ENCODE results near the gene ALS2CL. TPM values are rescaled to one million over a fixed set of nuclear protein-coding genes. Genes with fewer than 3 reads are reported as not detected.

The ALS2CL gene
- total RNA-seq, 1 donor from 2014 or later = 37.0 TPM

- no peak for DNase-seq
- ATAC-seq (ENCODE audit: poor library complexity) = no peak
- intact Hi-C loops (cut with DNase I) = no loop called here
Observed at GRCh38 chr3:46685446-46685845, 8.0 kb downstream of the ALS2CL start.

- DNase-seq (no peak), ATAC-seq (ENCODE audit: poor library complexity) (no peak)
- intact Hi-C loops (cut with DNase I) = no loop called here
Observed at GRCh38 chr3:46684891-46685290, 8.6 kb downstream of the ALS2CL start.

DNA sequence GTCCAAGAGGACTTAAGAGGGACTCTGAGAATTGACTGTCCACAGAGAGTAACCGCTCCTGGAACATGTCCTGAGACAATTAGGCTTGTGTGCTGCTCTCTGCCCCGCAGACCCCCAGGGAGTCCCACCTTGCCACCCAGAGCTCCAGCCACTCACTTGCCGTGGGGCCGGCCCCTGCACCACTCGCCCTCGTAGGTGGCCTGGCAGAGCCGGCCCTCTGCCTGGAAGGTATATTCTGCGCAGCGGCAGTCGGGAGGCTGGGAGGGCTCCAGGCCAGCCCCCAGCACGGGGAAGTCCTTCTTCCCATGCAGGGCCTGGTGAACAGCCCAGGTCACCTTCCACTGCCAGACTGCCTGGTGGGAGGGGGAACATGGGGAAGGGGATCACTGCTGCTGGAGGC, 10.5 kb downstream of the ALS2CL start:
- ATAC-seq (ENCODE audit: poor library complexity) = no peak
- intact Hi-C loops (cut with DNase I) = no loop called here
- DNase-seq = no peak

DNA sequence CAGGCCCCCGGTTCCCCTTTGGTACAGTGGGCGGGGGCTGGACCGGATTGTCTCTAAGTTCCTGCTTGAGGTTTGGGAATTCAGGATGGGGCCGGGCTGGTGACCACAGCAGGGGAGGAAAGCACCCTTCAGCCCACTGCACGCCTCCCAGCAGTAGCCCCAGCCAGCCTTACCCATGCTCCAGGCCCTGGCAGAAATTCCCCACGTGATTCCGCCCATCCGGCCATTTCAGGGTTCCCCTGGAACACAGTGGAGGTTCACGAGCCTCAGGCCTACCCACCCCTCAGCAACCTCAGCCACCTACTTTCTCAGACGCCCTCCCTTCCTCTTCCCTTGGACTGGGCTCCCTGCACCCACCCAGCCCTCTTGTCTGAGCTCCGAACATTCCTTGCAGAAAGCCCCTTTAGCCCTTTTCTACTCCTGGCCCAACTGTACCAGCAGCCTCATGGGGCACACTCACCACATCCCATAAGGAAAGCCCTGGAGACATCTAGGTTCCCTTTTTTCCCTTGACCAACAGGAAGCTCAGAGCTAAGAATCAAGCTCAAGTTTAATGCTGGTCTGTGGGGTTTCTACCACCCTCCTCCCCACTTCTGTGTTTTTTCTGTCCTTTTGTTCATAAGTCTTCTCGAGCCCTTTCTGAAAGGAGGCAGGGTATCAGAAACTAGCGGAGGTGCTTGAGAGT, 11.5 kb downstream of the ALS2CL start:
- intact Hi-C loops (cut with DNase I) = no loop called here
- ATAC-seq (ENCODE audit: poor library complexity) = no peak
- DNase-seq = no peak

- DNase-seq = no peak
- no peak for ATAC-seq (ENCODE audit: poor library complexity)
- intact Hi-C loops (cut with DNase I) = no loop called here
Observed at GRCh38 chr3:46681387-46681786, 12.1 kb downstream of the ALS2CL start.

- intact Hi-C loops (cut with DNase I) = no loop called here
- ATAC-seq (ENCODE audit: poor library complexity) (peak; percentile 42), DNase-seq (no peak)
Observed at GRCh38 chr3:46680298-46680826, 13.1 kb downstream of the ALS2CL start.

DNA sequence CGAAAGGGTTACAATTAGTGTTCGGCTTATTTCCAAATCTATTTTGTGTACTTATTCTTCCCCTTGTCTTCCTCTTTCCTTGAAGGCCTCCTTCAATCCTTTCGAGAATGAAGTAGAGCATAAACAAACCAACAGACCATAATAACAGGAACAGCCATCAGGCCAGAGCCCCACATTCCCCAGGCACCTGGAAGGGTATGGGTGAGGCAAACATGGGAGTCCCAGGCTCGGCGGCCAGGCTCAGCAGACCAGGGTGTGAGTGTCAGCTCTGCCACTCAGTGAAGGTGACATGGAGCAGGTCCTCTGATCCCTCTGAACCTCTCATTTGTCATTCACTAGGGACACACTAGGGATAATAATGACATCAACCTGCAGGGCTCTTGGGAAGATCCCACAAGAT, 13.8 kb downstream of the ALS2CL start:
- DNase-seq = no peak
- intact Hi-C loops (cut with DNase I) = no loop called here

GRCh38 chr3:46678280-46678679, 15.2 kb downstream of the ALS2CL start:
- no peak for DNase-seq
- no peak for ATAC-seq (ENCODE audit: poor library complexity)
- intact Hi-C loops (cut with DNase I) = no loop called here

More for the DNA sequence above, 13.8 kb downstream of the ALS2CL start:
- ATAC-seq (ENCODE audit: poor library complexity) = no peak

- ATAC-seq (ENCODE audit: poor library complexity) (peak; percentile 51), DNase-seq (peak; percentile 84)
- intact Hi-C loops (cut with DNase I) = no loop called here
Observed at GRCh38 chr3:46677411-46677726, 16.1 kb downstream of the ALS2CL start.

GRCh38 chr3:46676601-46677410, 16.7 kb downstream of the ALS2CL start:
- ATAC-seq (ENCODE audit: poor library complexity) (no peak), DNase-seq (peak; percentile 38)
- intact Hi-C loops (cut with DNase I) = no loop called here

- DNase-seq (peak; percentile 41), ATAC-seq (ENCODE audit: poor library complexity) (no peak)
- intact Hi-C loops (cut with DNase I) = no loop called here
Observed at GRCh38 chr3:46675843-46676567, 17.5 kb downstream of the ALS2CL start.

GRCh38 chr3:46675426-46675825, 18.1 kb downstream of the ALS2CL start:
- ATAC-seq (ENCODE audit: poor library complexity) (no peak), DNase-seq (peak; percentile 29)
- intact Hi-C loops (cut with DNase I) = no loop called here

DNA sequence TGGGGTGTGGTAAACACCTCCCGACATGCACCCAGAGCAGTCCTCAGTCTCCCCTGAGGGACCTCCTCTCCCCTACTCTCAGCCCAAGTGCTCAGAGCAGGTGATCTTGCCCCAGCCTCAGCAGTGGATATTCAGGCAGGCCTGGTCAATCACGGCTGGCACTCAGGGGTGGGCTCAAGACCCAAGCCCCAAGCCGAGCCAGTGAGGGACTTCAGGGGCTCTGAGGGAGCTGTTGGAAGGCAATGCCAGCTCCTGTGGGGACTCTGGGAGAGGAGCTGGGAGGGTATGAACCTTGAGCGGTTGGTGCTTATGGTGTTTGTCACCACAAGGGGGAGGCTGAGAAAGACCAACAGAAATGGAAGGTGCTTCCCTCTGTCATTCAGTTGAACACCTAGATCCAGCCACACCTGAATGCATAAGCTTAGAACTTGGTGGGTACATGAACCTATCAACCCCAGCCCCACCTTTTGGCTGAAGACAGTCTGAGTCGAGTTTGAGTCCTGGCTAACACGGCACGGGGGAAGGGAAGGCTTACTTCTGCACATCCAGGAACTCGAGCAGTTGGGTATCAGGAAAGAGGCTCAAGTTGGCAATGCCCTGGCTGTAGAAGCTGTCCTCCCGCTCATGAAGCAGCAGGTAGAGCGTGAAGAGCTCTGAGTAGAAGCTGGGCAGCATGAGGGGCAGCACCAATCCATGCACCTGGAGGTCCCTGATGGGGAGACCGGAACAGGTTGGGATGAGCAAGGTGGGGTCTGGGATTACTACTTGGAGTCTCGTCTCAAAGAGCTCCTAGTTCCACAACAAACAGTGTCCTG, 19.2 kb downstream of the ALS2CL start:
- no peak for ATAC-seq (ENCODE audit: poor library complexity)
- DNase-seq = no peak
- intact Hi-C loops (cut with DNase I) = no loop called here

- intact Hi-C loops (cut with DNase I) = no loop called here
- DNase-seq (no peak), ATAC-seq (ENCODE audit: poor library complexity) (no peak)
Observed at GRCh38 chr3:46673151-46674030, 20.1 kb downstream of the ALS2CL start.

GRCh38 chr3:46672349-46672695, 21.2 kb downstream of the ALS2CL start:
- intact Hi-C loops (cut with DNase I) = no loop called here
- no peak for DNase-seq
- no peak for ATAC-seq (ENCODE audit: poor library complexity)

GRCh38 chr3:46671541-46672348, 21.7 kb downstream of the ALS2CL start:
- intact Hi-C loops (cut with DNase I) = no loop called here
- DNase-seq = no peak
- no peak for ATAC-seq (ENCODE audit: poor library complexity)

DNA sequence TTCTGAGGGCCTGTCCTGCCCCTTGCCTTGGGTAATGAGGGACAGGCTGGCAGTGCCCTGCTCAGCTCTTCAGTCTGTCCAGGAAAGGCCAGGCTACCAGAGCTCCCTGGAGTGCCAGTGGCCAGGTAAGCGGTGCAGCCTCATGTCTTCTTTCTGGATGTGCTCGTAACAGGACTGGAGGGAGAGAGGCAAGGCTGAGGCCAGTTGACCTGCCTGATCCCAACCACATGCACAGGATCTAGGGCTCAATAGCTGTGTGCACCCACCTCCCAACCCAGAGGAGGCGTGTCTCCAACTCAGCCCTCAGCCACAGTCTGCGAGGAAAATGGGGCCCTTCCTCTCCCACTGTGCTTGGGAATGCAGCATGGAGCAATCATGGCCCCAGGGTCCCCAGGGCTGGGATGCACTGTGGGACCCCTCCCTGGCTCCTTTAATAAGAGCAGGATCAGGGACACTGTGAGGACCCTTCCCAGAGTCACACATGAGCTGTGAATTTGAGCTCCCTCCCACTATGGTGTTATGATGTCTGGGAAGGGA, 22.5 kb downstream of the ALS2CL start:
- intact Hi-C loops (cut with DNase I) = no loop called here
- ATAC-seq (ENCODE audit: poor library complexity) (no peak), DNase-seq (no peak)

All from Right ventricle myocardium superior (tissue), 1 donor.